Gastrocnemius medialis (tissue), 4 donors: ENCODE results near the gene SCARB1. TPM values are rescaled to one million over a fixed set of nuclear protein-coding genes. Genes with fewer than 3 reads are reported as not detected.

ENCODE experiments used
- ATAC-seq, 2 donors: fragments of 150-250 bp; one replicate each; pipeline ENCODE4 v1.9.1; 2016
- DNase-seq, 2 donors: peaks; one replicate each; pipeline ENCODE4 v3.0.0-alpha.2; 2019
- H3K27ac ChIP-seq, 4 donors: fragments of 200-600 bp; sonication (generic); 1 replicate in 1 of 4; 2 replicates in 3 of 4; pipeline ENCODE4 v1.5.1; 2016 to 2018; ENCODE audit warnings: mild to moderate bottlenecking in 2 of 4, moderate library complexity in 1 of 4
- H3K27me3 ChIP-seq, 3 donors: fragments of 200-600 bp; sonication (generic) in 2 of 3; 1 replicate in 1 of 3; 2 replicates in 2 of 3; pipeline versions ENCODE4 v1.5.1 to v1.6.0; 2016 to 2019; ENCODE audit warnings: mild to moderate bottlenecking in 1 of 3, moderate library complexity in 1 of 3
- H3K36me3 ChIP-seq, 2 donors: fragments of 200-600 bp; sonication (generic) in 1 of 2; one replicate each; pipeline ENCODE4 v1.5.1; 2017 to 2018
- H3K4me1 ChIP-seq, 2 donors: fragments of 200-600 bp; sonication (generic) in 1 of 2; one replicate each; pipeline ENCODE4 v1.5.1; 2016 to 2017; ENCODE audit warnings: mild to moderate bottlenecking in 2 of 2
- H3K4me3 ChIP-seq, 4 donors: fragments of 200-600 bp; sonication (generic) in 3 of 4; 1 replicate in 1 of 4; 2 replicates in 3 of 4; pipeline ENCODE4 v1.5.1; 2016 to 2019; ENCODE audit warnings: mild to moderate bottlenecking in 2 of 4
- H3K9me3 ChIP-seq, 3 donors: fragments of 200-600 bp; sonication (generic) in 2 of 3; 1 replicate in 1 of 3; 2 replicates in 2 of 3; pipeline ENCODE4 v1.5.1; 2016 to 2019
- POLR2A ChIP-seq, 2 donors: fragments of 450-650 bp; IDR thresholded peaks; one replicate each; pipeline ENCODE4 v1.6.1; 2017; ENCODE audit warnings: antibody characterized with exemption in 2 of 2, mild to moderate bottlenecking in 2 of 2, moderate library complexity in 2 of 2
- in situ Hi-C, 4 donors: fragments of 200-750 bp; cut with MboI; loops; one replicate each; pipeline versions ENCODE4 v1.15.0 to v1.8.0; 2017; ENCODE audit warnings: low sequenced_read_pairs in 4 of 4
- intact Hi-C: fragments of 100-400 bp; cut with DNase I; formaldehyde crosslinking; loops from one replicate; pipeline ENCODE4 v1.15.1; 2023; ENCODE audit warnings: low total_unique reads
- total RNA-seq, 4 donors: library from RNA; depleted of rRNA; stranded (reverse); fragments of >200 nt; gene quantifications; one replicate each; pipeline versions ENCODE4 v1.1.0 to v1.2.3, GENCODE V29; 2016
- TF ChIP-seq, protein P1 (sequence below), 5 experiments: fragments of 450-650 bp in 3 of 5; fragments of 200-600 bp in 2 of 5; sonication (generic) in 2 of 5; IDR thresholded peaks in 4 of 5; conservative IDR thresholded peaks in 1 of 5; 1 replicate in 4 of 5; 2 replicates in 1 of 5; pipeline ENCODE4 v1.5.1; 2016 to 2019; ENCODE audit warnings: antibody characterized with exemption in 5 of 5, mild to moderate bottlenecking in 3 of 5, moderate library complexity in 3 of 5

SCARB1 gene
- total RNA-seq, 4 donors from 2014 or later = 5.4 to 8.7 (median 6.2) TPM

DNA sequence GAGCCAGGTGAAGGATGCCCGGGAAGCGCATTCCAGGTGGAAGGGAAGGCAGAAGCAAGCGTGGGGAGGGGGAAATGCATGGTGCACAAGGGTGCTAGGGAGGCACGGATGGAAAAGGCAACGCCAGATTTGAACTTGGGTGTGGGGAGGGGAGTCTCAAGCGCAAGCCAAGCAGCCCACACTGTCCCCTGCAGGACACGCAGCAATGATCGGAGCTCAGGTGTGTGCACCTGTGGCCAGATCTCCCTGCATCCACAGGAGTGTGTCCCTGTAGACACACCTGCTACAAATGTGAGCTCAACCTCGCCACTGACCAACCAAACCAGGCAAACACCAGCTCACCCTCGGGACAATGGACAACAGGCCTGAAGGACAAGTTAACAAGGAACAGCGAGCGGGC lies 63.2 kb downstream of the SCARB1 start:
- in situ Hi-C loops = no loop called here
- intact Hi-C loops = no loop called here
- DNase-seq = no peak
- TF ChIP-seq, protein P1, sequence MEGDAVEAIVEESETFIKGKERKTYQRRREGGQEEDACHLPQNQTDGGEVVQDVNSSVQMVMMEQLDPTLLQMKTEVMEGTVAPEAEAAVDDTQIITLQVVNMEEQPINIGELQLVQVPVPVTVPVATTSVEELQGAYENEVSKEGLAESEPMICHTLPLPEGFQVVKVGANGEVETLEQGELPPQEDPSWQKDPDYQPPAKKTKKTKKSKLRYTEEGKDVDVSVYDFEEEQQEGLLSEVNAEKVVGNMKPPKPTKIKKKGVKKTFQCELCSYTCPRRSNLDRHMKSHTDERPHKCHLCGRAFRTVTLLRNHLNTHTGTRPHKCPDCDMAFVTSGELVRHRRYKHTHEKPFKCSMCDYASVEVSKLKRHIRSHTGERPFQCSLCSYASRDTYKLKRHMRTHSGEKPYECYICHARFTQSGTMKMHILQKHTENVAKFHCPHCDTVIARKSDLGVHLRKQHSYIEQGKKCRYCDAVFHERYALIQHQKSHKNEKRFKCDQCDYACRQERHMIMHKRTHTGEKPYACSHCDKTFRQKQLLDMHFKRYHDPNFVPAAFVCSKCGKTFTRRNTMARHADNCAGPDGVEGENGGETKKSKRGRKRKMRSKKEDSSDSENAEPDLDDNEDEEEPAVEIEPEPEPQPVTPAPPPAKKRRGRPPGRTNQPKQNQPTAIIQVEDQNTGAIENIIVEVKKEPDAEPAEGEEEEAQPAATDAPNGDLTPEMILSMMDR (IDR thresholded peaks at IDR 0.05 in 4 of 5, conservative IDR thresholded peaks at IDR 0.05 in 1 of 5) = no peak
- no peak for TF ChIP-seq POLR2A (IDR thresholded peaks at IDR 0.05)
- H3K36me3 ChIP-seq = no peaks in the 10 kb centered on the region
- no peak for ATAC-seq
- H3K27me3 ChIP-seq = no peaks in the 10 kb centered on the region
- H3K9me3 ChIP-seq = no peaks in the 10 kb centered on the region
- H3K4me1 ChIP-seq = peaks cover 5 to 11% of the 10 kb centered on the region in 2 donors
- H3K4me3 ChIP-seq = no peak overlapping the region
- no peak overlapping the region for H3K27ac ChIP-seq

DNA sequence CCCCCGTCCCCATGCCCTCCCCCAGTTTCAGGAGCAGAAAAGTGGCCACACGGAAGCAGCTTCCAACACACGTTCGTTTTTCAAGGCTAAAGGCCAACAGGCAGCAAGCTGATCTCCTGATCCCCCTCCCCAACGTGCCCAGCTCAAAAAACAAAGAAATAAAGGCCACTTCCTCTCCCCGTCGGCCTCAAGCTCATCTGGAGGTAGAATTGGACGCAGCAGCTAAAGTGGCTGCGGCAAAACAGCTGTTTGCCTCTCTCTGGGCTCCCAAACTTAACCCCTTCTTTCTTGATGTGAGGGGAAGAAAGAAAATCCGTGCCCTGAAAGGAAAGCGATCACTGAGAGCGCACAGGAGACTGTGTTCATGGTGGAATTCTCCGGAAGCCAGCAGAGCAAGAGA lies 66.3 kb downstream of the SCARB1 start:
- no peak overlapping the region for H3K27ac ChIP-seq
- intact Hi-C loops = no loop called here
- H3K9me3 ChIP-seq = no peaks in the 10 kb centered on the region
- H3K27me3 ChIP-seq = no peaks in the 10 kb centered on the region
- no peak overlapping the region for H3K4me3 ChIP-seq
- no peaks in the 10 kb centered on the region for H3K4me1 ChIP-seq
- DNase-seq = no peak
- no peak for TF ChIP-seq POLR2A (IDR thresholded peaks at IDR 0.05)
- TF ChIP-seq, protein P1 (IDR thresholded peaks at IDR 0.05 in 4 of 5, conservative IDR thresholded peaks at IDR 0.05 in 1 of 5) = no peak
- ATAC-seq = no peak
- no peaks in the 10 kb centered on the region for H3K36me3 ChIP-seq
- in situ Hi-C loops = no loop called here

DNA sequence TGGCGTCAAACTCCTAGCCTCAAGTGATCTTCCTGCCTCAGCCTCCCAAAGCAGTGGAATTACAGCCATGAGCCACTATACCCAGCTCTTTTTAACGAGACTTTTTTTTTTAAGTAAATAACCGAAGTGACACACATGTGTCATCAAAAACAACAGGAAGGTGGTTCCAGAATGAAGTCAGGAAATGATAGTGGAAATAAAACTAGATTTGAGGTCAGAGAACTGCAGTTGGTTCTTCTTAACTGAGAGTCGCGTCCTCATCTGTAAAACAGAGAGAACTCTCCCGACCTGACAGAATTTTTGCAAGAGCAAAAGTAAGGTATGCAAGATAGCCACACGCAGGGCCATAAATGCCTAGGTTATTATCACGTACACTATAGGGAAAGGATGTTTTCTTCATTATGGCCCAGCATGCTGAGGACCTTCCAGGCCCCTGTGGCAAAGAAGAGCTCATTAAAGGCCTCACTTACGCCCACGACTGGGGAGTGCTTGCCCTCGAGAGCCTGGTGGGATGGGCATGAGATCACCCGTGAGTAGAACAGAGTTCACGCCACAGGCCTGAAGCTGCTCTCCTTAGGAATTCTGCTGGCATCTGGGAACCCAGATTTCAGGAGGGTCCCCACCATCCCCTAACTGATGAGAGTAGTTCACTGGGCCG lies 67.2 kb downstream of the SCARB1 start:
- no peaks in the 10 kb centered on the region for H3K36me3 ChIP-seq
- H3K27me3 ChIP-seq = no peaks in the 10 kb centered on the region
- intact Hi-C loops (no loop called here), in situ Hi-C loops (no loop called here)
- H3K9me3 ChIP-seq = no peaks in the 10 kb centered on the region
- no peaks in the 10 kb centered on the region for H3K4me1 ChIP-seq
- no peak overlapping the region for H3K4me3 ChIP-seq
- DNase-seq (no peak), ATAC-seq (no peak)
- H3K27ac ChIP-seq = no peak overlapping the region
- TF ChIP-seq POLR2A (IDR thresholded peaks at IDR 0.05) = no peak
- TF ChIP-seq, protein P1 (IDR thresholded peaks at IDR 0.05 in 4 of 5, conservative IDR thresholded peaks at IDR 0.05 in 1 of 5) = no peak

DNA sequence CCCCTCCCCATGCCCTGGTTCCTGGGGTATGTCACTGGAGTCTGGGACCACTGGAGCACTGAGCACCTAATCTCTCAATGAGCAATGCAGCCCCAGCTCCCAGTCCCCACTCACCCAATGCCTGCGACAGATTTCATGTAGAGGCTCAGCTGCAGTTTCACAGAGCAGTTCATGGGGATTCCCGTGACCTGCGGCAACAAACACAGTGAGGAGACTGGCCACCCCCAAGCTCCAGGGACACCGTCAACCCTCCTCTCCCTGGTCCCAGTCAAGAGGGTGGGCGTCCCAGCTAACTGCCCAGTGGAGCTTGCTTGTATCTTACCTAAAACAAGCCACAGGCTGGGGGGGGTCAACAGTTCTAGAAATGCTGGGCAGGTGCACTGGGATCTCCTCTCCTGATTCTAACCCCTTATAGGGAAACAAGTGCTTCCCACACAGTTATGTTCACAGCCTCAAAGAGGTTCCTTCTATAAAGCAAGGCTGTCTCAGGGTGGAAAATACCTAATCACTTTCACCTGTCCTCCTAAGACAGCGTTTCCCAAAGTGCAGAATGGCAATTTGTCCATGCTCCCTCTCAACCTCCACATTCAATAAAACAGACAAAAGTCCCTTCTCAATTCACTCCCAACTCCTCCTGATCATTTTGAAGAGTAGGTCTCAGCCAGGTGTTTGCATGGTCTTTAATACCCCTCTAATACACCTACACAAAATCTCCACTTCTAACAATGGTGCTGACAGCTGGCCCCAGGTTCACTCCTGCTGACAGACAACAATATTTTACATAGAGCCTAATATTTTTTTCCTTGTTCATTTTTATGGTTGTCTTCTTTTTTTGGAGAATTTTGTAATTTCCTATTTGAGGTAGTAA lies 68.3 kb downstream of the SCARB1 start:
- H3K36me3 ChIP-seq = no peaks in the 10 kb centered on the region
- TF ChIP-seq POLR2A (IDR thresholded peaks at IDR 0.05) = no peak
- H3K4me1 ChIP-seq = peaks cover 0 to 3% of the 10 kb centered on the region in 2 donors
- no peaks in the 10 kb centered on the region for H3K27me3 ChIP-seq
- no peak overlapping the region for H3K4me3 ChIP-seq
- no peak overlapping the region for H3K27ac ChIP-seq
- no peak for DNase-seq
- no peak for ATAC-seq
- in situ Hi-C loops (no loop called here), intact Hi-C loops (no loop called here)
- no peaks in the 10 kb centered on the region for H3K9me3 ChIP-seq

DNA sequence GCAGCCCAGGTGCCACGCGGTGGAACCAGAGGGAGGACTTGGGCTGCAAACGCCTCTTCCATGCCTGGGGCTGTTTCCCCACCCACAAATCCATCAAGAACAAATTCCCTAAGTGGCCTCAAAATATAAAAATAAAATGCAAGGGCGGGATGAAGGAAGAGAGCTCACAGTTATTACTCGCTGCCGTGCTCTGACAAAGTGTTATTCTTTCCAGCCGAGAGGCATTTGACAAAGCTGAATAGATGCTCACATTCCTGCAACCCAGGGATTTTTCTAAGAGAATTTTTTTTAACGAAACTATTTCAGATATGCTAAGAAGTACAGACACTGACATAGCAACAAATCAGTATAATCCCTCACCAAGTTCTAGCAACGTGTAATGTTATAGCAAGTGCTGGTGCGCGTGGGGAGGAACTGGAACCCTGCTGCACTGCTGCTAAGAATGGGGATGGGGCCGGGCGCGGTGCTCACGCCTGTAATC lies 70.7 kb downstream of the SCARB1 start:
- intact Hi-C loops = no loop called here

More for the DNA sequence above, 70.7 kb downstream of the SCARB1 start:
- H3K9me3 ChIP-seq = no peaks in the 10 kb centered on the region
- DNase-seq (no peak), ATAC-seq (no peak)
- peaks cover 0 to 3% of the 10 kb centered on the region in 2 donors for H3K4me1 ChIP-seq
- in situ Hi-C loops = no loop called here
- H3K4me3 ChIP-seq = no peak overlapping the region
- no peak overlapping the region for H3K27ac ChIP-seq
- TF ChIP-seq, protein P1 (IDR thresholded peaks at IDR 0.05 in 4 of 5, conservative IDR thresholded peaks at IDR 0.05 in 1 of 5) = no peak
- no peak for TF ChIP-seq POLR2A (IDR thresholded peaks at IDR 0.05)
- no peaks in the 10 kb centered on the region for H3K36me3 ChIP-seq
- no peaks in the 10 kb centered on the region for H3K27me3 ChIP-seq
